Calu3 (cell line): Measurements from ENCODE around the gene GTPBP10. TPM values are rescaled to one million over a fixed set of nuclear protein-coding genes. Genes with fewer than 3 reads are reported as not detected.

Source experiments
- BruUV-seq: library from RNA; stranded (reverse); fragments of 400-500 nt; replicated peaks from 2 replicates; lab custom pipeline; 2021; lab: Mats Ljungman, UMichigan
- CTCF ChIA-PET: fragments of 300-600 bp; sonication (Branson Sonifier 250); formaldehyde crosslinking; loops from one replicate; lab custom pipeline; 2022; ENCODE audit warnings: antibody characterized with exemption; lab: Charles Lee
- DNase-seq: peaks from one replicate; pipeline ENCODE4 v3.0.0; 2022
- H3K27ac Mint-ChIP-seq: one replicate; pipeline ENCODE4 v1.8.0; 2022; ENCODE audit warnings: mixed read lengths; ENCODE audit not compliant: unreplicated experiment
- H3K27me3 Mint-ChIP-seq: one replicate; pipeline ENCODE4 v1.8.0; 2022; ENCODE audit warnings: mixed read lengths; ENCODE audit not compliant: unreplicated experiment
- H3K36me3 Mint-ChIP-seq: one replicate; pipeline ENCODE4 v1.8.0; 2022; ENCODE audit warnings: mild to moderate bottlenecking, moderate library complexity, mixed read lengths; ENCODE audit not compliant: insufficient read depth, unreplicated experiment
- H3K4me1 Mint-ChIP-seq: one replicate; pipeline ENCODE4 v1.8.0; 2022; ENCODE audit warnings: mild to moderate bottlenecking, low read depth, mixed read lengths; ENCODE audit not compliant: unreplicated experiment
- H3K4me3 Mint-ChIP-seq: one replicate; pipeline ENCODE4 v1.8.0; 2022; ENCODE audit warnings: mild to moderate bottlenecking, low read depth, moderate library complexity, mixed read lengths; ENCODE audit not compliant: unreplicated experiment
- H3K9me3 Mint-ChIP-seq: one replicate; pipeline ENCODE4 v1.8.0; 2022; ENCODE audit warnings: low read depth, mixed read lengths; ENCODE audit not compliant: unreplicated experiment
- intact Hi-C: fragments of 100-400 bp; cut with micrococcal nuclease; formaldehyde crosslinking; loops from one replicate; pipeline ENCODE4 v1.10.0; 2022; ENCODE audit not compliant: unreplicated experiment
- total RNA-seq: library from RNA; stranded (reverse); gene quantifications from 2 replicates; pipeline ENCODE4 v1.2.3, GENCODE V29; 2022
- TF ChIP-seq, protein P1 (sequence below): fragments of 200-600 bp; IDR thresholded peaks from one replicate; pipeline ENCODE4 v1.8.0; 2022; ENCODE audit warnings: antibody characterized with exemption; ENCODE audit not compliant: unreplicated experiment

GTPBP10 gene
- total RNA-seq, 1 experiment from 2014 or later: 22.5 TPM

DNA sequence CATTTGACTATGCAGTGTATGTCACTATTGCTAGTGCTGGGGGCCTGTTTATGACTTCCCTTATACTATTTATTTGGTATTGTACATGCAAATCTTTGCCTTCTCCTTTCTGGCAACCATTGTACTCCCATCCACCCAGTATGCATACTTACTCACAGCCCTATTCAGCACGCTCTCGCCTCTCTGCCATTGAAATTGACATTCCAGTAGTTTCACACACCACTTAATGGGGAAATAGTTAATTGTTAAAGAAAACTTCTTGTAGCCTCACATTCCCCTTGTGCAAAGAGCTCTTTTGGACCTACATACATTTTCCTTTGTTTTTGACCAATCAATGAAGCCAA lies 66.6 kb downstream of the GTPBP10 start:
- H3K27ac Mint-ChIP-seq: no peak overlapping the region
- CTCF ChIA-PET: no interaction called here
- no peaks in the 10 kb centered on the region for H3K27me3 Mint-ChIP-seq
- no peak for DNase-seq
- no peak overlapping the region for H3K4me3 Mint-ChIP-seq
- no peaks in the 10 kb centered on the region for H3K36me3 Mint-ChIP-seq
- TF ChIP-seq, protein P1, sequence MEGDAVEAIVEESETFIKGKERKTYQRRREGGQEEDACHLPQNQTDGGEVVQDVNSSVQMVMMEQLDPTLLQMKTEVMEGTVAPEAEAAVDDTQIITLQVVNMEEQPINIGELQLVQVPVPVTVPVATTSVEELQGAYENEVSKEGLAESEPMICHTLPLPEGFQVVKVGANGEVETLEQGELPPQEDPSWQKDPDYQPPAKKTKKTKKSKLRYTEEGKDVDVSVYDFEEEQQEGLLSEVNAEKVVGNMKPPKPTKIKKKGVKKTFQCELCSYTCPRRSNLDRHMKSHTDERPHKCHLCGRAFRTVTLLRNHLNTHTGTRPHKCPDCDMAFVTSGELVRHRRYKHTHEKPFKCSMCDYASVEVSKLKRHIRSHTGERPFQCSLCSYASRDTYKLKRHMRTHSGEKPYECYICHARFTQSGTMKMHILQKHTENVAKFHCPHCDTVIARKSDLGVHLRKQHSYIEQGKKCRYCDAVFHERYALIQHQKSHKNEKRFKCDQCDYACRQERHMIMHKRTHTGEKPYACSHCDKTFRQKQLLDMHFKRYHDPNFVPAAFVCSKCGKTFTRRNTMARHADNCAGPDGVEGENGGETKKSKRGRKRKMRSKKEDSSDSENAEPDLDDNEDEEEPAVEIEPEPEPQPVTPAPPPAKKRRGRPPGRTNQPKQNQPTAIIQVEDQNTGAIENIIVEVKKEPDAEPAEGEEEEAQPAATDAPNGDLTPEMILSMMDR: no peak
- intact Hi-C loops: loop anchor here (1.0 to 5.0 kb wide), 3 partner anchors 66 to 261 kb away; partner anchors contain the start of genes GTPBP10 and STEAP1
- BruUV-seq: no TSS peak
- peaks cover 17% of the 10 kb centered on the region for H3K4me1 Mint-ChIP-seq
- H3K9me3 Mint-ChIP-seq: no peaks in the 10 kb centered on the region

DNA sequence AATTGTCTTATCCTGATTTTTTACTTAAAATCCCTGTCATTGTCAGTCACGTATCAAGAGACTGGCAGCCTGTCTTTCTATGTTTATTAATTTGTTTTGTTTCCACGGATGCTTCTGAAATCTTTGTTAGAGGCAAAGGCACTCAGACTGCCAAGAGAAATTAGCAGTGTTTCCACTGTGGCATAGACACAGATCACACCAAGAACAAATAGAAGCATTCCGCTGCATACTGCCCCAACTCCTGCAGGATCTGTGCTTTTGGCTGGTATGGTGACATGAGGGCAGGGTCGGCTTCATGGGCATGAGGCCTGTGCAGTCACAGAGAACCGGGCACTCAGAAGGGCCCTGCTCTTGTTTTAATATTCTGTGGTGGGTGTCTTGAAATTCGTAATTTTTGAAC lies 75.1 kb downstream of the GTPBP10 start:
- no peak overlapping the region for H3K4me3 Mint-ChIP-seq
- TF ChIP-seq, protein P1: no peak
- no peak for DNase-seq
- peaks cover 16% of the 10 kb centered on the region for H3K4me1 Mint-ChIP-seq
- H3K27me3 Mint-ChIP-seq: no peaks in the 10 kb centered on the region
- H3K9me3 Mint-ChIP-seq: no peaks in the 10 kb centered on the region
- no peak overlapping the region for H3K27ac Mint-ChIP-seq
- CTCF ChIA-PET: no interaction called here
- no TSS peak for BruUV-seq
- no peaks in the 10 kb centered on the region for H3K36me3 Mint-ChIP-seq
- intact Hi-C loops: no loop called here

DNA sequence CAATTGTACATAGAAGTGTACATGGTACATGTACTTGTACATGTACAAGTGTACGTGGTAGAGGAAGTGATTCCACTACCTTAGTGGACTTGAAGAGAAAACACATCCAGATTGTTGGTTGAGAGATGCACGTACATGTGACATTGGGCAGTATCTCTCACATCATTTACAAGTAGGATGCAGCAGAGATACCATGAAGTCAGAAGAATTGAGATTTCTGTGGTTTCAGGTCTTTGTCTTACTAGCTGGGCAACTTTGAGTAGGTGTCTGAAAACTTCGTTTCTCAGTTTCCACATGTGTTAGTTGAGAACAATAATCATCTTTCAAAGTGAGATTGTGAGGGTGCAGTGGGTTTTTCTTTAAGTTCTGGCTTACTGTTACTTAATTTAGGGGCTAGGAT lies 78.2 kb downstream of the GTPBP10 start:
- Mint-ChIP-seq H3K4me1 (peaks cover 16% of the 10 kb centered on the region), H3K9me3 (no peaks in the 10 kb centered on the region), H3K27ac (no peak overlapping the region), H3K4me3 (no peak overlapping the region), H3K36me3 (no peaks in the 10 kb centered on the region), H3K27me3 (no peaks in the 10 kb centered on the region)
- TF ChIP-seq, protein P1: no peak
- no TSS peak for BruUV-seq
- intact Hi-C loops: loop anchor here (5.0 kb wide), 2 partner anchors 157 to 272 kb away; partner anchors contain the start of gene STEAP1
- DNase-seq: no peak
- CTCF ChIA-PET: no interaction called here

DNA sequence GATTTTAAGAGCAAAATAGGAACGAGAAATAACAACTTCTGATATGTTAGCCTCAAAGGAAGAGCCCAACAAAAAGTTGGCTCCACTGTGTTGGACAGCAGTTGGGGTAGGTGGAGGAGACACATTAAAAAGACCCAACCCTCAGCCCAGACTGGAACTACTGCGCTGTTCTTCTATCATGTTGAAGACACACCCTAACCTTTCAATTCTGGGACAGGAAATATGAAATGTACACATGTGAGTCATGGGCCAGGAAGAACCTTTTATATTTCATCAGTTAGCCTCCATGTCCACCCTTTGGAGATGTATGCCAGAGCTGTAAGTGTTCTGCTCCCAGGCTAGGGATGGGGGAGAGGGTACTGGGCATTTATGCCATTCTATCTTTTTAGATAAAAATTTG lies 78.9 kb downstream of the GTPBP10 start:
- no peak overlapping the region for H3K27ac Mint-ChIP-seq
- no peak overlapping the region for H3K4me3 Mint-ChIP-seq
- intact Hi-C loops: loop anchor here (5.0 kb wide), 2 partner anchors 158 to 273 kb away; partner anchors contain the start of gene STEAP1
- H3K36me3 Mint-ChIP-seq: no peaks in the 10 kb centered on the region
- no TSS peak for BruUV-seq
- DNase-seq: no peak
- no peaks in the 10 kb centered on the region for H3K9me3 Mint-ChIP-seq
- CTCF ChIA-PET: interaction anchor here (0.5 to 0.6 kb wide), 2 partner anchors 82 to 1446 kb away, joined by 3 to 4 read pairs; no protein-coding TSS in a partner anchor
- H3K27me3 Mint-ChIP-seq: no peaks in the 10 kb centered on the region
- peaks cover 16% of the 10 kb centered on the region for H3K4me1 Mint-ChIP-seq
- TF ChIP-seq, protein P1: no peak
